Left ventricle myocardium inferior (tissue), 1 donor: ENCODE results near the gene MALRD1. TPM values are rescaled to one million over a fixed set of nuclear protein-coding genes. Genes with fewer than 3 reads are reported as not detected.

Experiments
- DNase-seq: peaks from one replicate; pipeline ENCODE4 v3.0.0-alpha.2; 2020
- H3K27ac ChIP-seq: fragments of 200-600 bp; replicated peaks from 2 replicates; pipeline ENCODE4 v1.8.0; 2021
- H3K27me3 ChIP-seq: fragments of 200-600 bp; 2 replicates; pipeline ENCODE4 v1.8.0; 2021; ENCODE audit warnings: low read depth
- H3K36me3 ChIP-seq: fragments of 200-600 bp; 2 replicates; pipeline ENCODE4 v1.8.0; 2021
- H3K4me1 ChIP-seq: fragments of 200-600 bp; 2 replicates; pipeline ENCODE4 v1.8.0; 2021
- H3K4me3 ChIP-seq: fragments of 200-600 bp; 2 replicates; pipeline ENCODE4 v1.8.0; 2021; ENCODE audit warnings: mild to moderate bottlenecking, moderate library complexity
- H3K9me3 ChIP-seq: fragments of 200-600 bp; replicated peaks from 2 replicates; pipeline ENCODE4 v1.8.0; 2021
- CTCF ChIP-seq: fragments of 200-600 bp; IDR thresholded peaks from 2 replicates; pipeline ENCODE4 v1.8.0; 2021; ENCODE audit warnings: antibody characterized with exemption, mild to moderate bottlenecking, borderline replicate concordance
- intact Hi-C: fragments of 100-400 bp; cut with micrococcal nuclease; formaldehyde crosslinking; loops from one replicate; pipeline ENCODE4 v1.11.0; 2022
- total RNA-seq: library from RNA; stranded (reverse); fragmentation: NEBNext Ultra II Directional; extraction: Animal tissue kit (Norgen Biotek cat#: 25700); gene quantifications from one replicate; pipeline ENCODE4 v1.2.1, GENCODE V29; 2021
- donor health status: DM: no; HTN: yes; CAD: no; lungs with severe emphysema.

MALRD1 gene
- total RNA-seq, 1 donor from 2014 or later: 0.47 TPM

- Histone ChIP-seq H3K27me3 (no peaks in the 10 kb centered on the region), H3K9me3 (no peaks in the 10 kb centered on the region), H3K27ac (no peak overlapping the region), H3K4me3 (no peak overlapping the region), H3K36me3 (no peaks in the 10 kb centered on the region), H3K4me1 (no peaks in the 10 kb centered on the region)
- DNase-seq: no peak
- intact Hi-C loops: no loop called here
- TF ChIP-seq CTCF: no peak
These were observed 531.4 kb downstream of the MALRD1 start for GRCh38 chr10:19579761-19580545.

- intact Hi-C loops: no loop called here
- Histone ChIP-seq H3K27ac (no peak overlapping the region), H3K36me3 (no peaks in the 10 kb centered on the region), H3K27me3 (no peaks in the 10 kb centered on the region), H3K4me3 (no peak overlapping the region), H3K9me3 (no peaks in the 10 kb centered on the region), H3K4me1 (no peaks in the 10 kb centered on the region)
- no peak for TF ChIP-seq CTCF
- DNase-seq: no peak
These were observed 532.1 kb downstream of the MALRD1 start for GRCh38 chr10:19580691-19581090.

- no peak for DNase-seq
- no peaks in the 10 kb centered on the region for H3K4me1 ChIP-seq
- no peak overlapping the region for H3K27ac ChIP-seq
- H3K36me3 ChIP-seq: no peaks in the 10 kb centered on the region
- intact Hi-C loops: no loop called here
- no peak overlapping the region for H3K4me3 ChIP-seq
- no peak for TF ChIP-seq CTCF
- H3K9me3 ChIP-seq: peaks cover 7% of the 10 kb centered on the region
- no peaks in the 10 kb centered on the region for H3K27me3 ChIP-seq
These were observed 540.0 kb downstream of the MALRD1 start for GRCh38 chr10:19588608-19589007.

GRCh38 chr10:19592276-19592675, 543.7 kb downstream of the MALRD1 start:
- H3K27me3 ChIP-seq: no peaks in the 10 kb centered on the region
- H3K4me3 ChIP-seq: no peak overlapping the region
- H3K4me1 ChIP-seq: no peaks in the 10 kb centered on the region
- no peak for TF ChIP-seq CTCF
- no peaks in the 10 kb centered on the region for H3K36me3 ChIP-seq
- no peak overlapping the region for H3K27ac ChIP-seq
- peaks cover 1% of the 10 kb centered on the region for H3K9me3 ChIP-seq
- no peak for DNase-seq
- intact Hi-C loops: no loop called here

- H3K36me3 ChIP-seq: no peaks in the 10 kb centered on the region
- no peaks in the 10 kb centered on the region for H3K9me3 ChIP-seq
- no peak overlapping the region for H3K4me3 ChIP-seq
- no peaks in the 10 kb centered on the region for H3K4me1 ChIP-seq
- no peak overlapping the region for H3K27ac ChIP-seq
- no peak for DNase-seq
- no peaks in the 10 kb centered on the region for H3K27me3 ChIP-seq
- intact Hi-C loops: no loop called here
- no peak for TF ChIP-seq CTCF
These were observed 546.7 kb downstream of the MALRD1 start for GRCh38 chr10:19595212-19595845.
